ENCODE measurements around the gene RPL35A.

RPL35A gene

GRCh38 chr3:197940745-197941384 is 9.1 kb upstream of the RPL35A start:
- TF ChIP-seq EP300 (IDR thresholded peaks at IDR 0.05; ENCODE audit: borderline replicate concordance) (no peak), TAF1 (IDR thresholded peaks at IDR 0.05; ENCODE audit: low read depth) (no peak), EGR1 (IDR thresholded peaks at IDR 0.05) (no peak), RAD21 (IDR thresholded peaks at IDR 0.05; ENCODE audit: low read depth) (no peak), ZBTB7A (IDR thresholded peaks at IDR 0.05; ENCODE audit: low read depth) (no peak), TEAD4 (IDR thresholded peaks at IDR 0.05) (no peak), YY1 (IDR thresholded peaks at IDR 0.05; ENCODE audit: low read depth) (no peak), TCF12 (IDR thresholded peaks at IDR 0.05; ENCODE audit: low read depth) (no peak), MAX (IDR thresholded peaks at IDR 0.05) (no peak), NFIC (IDR thresholded peaks at IDR 0.05) (no peak), CREB1 (IDR thresholded peaks at IDR 0.05; ENCODE audit: low read depth) (no peak), REST (IDR thresholded peaks at IDR 0.05; ENCODE audit: low read depth) (no peak), FOXM1 (IDR thresholded peaks at IDR 0.05; ENCODE audit: borderline replicate concordance, low read depth) (no peak), CEBPB (IDR thresholded peaks at IDR 0.05) (no peak)
- TF ChIP-seq, protein P1, sequence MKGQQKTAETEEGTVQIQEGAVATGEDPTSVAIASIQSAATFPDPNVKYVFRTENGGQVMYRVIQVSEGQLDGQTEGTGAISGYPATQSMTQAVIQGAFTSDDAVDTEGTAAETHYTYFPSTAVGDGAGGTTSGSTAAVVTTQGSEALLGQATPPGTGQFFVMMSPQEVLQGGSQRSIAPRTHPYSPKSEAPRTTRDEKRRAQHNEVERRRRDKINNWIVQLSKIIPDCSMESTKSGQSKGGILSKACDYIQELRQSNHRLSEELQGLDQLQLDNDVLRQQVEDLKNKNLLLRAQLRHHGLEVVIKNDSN (IDR thresholded peaks at IDR 0.05): no peak

DNA sequence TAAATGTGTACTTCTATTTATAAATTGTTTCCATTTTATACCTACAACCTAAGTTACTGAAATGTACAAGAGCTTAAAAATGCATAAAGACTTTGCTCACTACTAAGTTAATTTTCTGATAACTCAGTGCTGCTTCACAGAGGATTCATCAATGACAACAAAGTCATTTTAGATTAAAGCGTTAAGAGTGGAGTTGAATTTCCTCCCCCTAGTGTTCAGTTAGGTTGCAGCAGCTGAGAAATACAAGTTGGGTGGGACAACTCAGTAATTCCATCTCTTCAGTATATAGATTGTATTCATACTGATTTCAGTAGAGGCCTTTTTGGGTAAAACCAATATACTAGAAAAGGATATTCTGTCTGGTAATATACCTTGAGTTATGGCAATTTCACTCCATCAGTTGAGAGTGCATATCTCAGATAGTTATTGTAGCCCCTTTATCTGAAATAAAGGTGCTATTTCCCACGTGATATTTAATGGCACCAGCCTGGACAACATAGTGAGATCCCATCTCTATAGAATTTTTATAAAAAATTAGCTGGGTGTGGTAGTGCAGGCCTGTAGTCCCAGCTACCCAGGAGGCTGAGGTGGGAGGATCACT is 6.9 kb upstream of the RPL35A start:
- TF ChIP-seq RAD21 (IDR thresholded peaks at IDR 0.05; ENCODE audit: low read depth) (peak; percentile 56), TCF12 (IDR thresholded peaks at IDR 0.05; ENCODE audit: low read depth) (no peak), TEAD4 (IDR thresholded peaks at IDR 0.05) (no peak), EP300 (IDR thresholded peaks at IDR 0.05; ENCODE audit: borderline replicate concordance) (no peak), FOXM1 (IDR thresholded peaks at IDR 0.05; ENCODE audit: borderline replicate concordance, low read depth) (no peak), CREB1 (IDR thresholded peaks at IDR 0.05; ENCODE audit: low read depth) (no peak), EGR1 (IDR thresholded peaks at IDR 0.05) (no peak), REST (IDR thresholded peaks at IDR 0.05; ENCODE audit: low read depth) (no peak)

- TF ChIP-seq ZBTB7A (IDR thresholded peaks at IDR 0.05; ENCODE audit: low read depth): no peak
- no peak for TF ChIP-seq RAD21 (IDR thresholded peaks at IDR 0.05; ENCODE audit: low read depth)
Observed at GRCh38 chr3:197949191-197949777, 706 bp upstream of the RPL35A start.

DNA sequence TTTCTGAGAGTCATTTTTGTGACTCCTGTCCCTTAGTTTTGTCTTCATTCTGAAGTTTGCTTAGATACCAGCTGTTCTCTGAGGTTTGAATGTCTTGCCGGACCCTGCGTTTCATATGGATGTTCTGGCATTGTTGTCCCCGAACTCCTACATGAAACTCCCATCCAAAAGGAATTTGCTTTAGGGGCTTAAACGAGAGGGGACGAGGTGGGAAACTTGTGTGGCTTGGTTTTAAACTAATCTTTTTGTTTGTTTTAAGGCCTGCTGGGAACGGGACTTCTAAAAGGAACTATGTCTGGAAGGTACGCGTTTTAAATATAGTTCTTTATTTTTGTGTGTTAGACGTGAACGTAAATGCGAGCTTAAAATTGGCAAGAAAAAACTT is 679 bp downstream of the RPL35A start:
- no peak for TF ChIP-seq MAX (IDR thresholded peaks at IDR 0.05)
- no peak; the same call in 1 of the 2 replicates for TF ChIP-seq CREB1 (IDR thresholded peaks at IDR 0.05; ENCODE audit: low read depth)
- TF ChIP-seq ZBTB7A (IDR thresholded peaks at IDR 0.05; ENCODE audit: low read depth): no peak
- TF ChIP-seq TAF1 (IDR thresholded peaks at IDR 0.05; ENCODE audit: low read depth): no peak
- TF ChIP-seq REST (IDR thresholded peaks at IDR 0.05; ENCODE audit: low read depth): no peak
- TF ChIP-seq RAD21 (IDR thresholded peaks at IDR 0.05; ENCODE audit: low read depth): no peak

Data from Ishikawa (cell line).